Activated CD8-positive, alpha-beta memory T cell treated with anti-CD3 and anti-CD28 coated beads for 24 hours (primary cell): ENCODE data around the gene MAN1A1.
A peak's percentile ranks its signal among the peaks of the same experiment; 100 is the strongest.
"Not testable (repeated sequence)": the region's sequence is repeated elsewhere in the genome, so short reads cannot be mapped to it uniquely, and the experiment has no call there.

Source experiments
- DNase-seq: peaks from one replicate; pipeline ENCODE4 v3.0.0-alpha.2; 2020

Gene MAN1A1

GRCh38 chr6:119349361-119350201, at the start of gene MAN1A1:
Gene MAN1A1 (minus strand): TSS chr6:119349761. CDS start chr6:119349065, 696 bp downstream.
- peak; percentile 97 for DNase-seq

GRCh38 chr6:119395192-119395591, 45.6 kb upstream of the MAN1A1 start:
- no peak for DNase-seq

GRCh38 chr6:119390247-119390793, 40.8 kb upstream of the MAN1A1 start:
- no peak for DNase-seq

GRCh38 chr6:119385994-119386393, 36.4 kb upstream of the MAN1A1 start:
- DNase-seq: no peak

GRCh38 chr6:119384444-119384843, 34.9 kb upstream of the MAN1A1 start:
- DNase-seq: no peak

- no peak for DNase-seq
Observed at GRCh38 chr6:119379809-119380208, 30.2 kb upstream of the MAN1A1 start.

GRCh38 chr6:119377043-119377442, 27.5 kb upstream of the MAN1A1 start:
- DNase-seq: not testable (repeated sequence)

- DNase-seq: no peak
Observed at GRCh38 chr6:119370080-119370479, 20.5 kb upstream of the MAN1A1 start.

- DNase-seq: no peak
Observed at GRCh38 chr6:119368921-119369320, 19.4 kb upstream of the MAN1A1 start.

GRCh38 chr6:119361209-119361608, 11.6 kb upstream of the MAN1A1 start:
- DNase-seq: no peak

GRCh38 chr6:119360262-119360915, 10.8 kb upstream of the MAN1A1 start:
- no peak for DNase-seq

GRCh38 chr6:119355890-119356289, 6.3 kb upstream of the MAN1A1 start:
- DNase-seq: no peak

- no peak for DNase-seq
Observed at GRCh38 chr6:119355157-119355556, 5.6 kb upstream of the MAN1A1 start.

GRCh38 chr6:119353696-119354095, 4.1 kb upstream of the MAN1A1 start:
- DNase-seq: no peak

- no peak for DNase-seq
Observed at GRCh38 chr6:119352001-119352400, 2.4 kb upstream of the MAN1A1 start.

- no peak for DNase-seq
Observed at GRCh38 chr6:119350952-119351372, 1.4 kb upstream of the MAN1A1 start.

GRCh38 chr6:119350202-119350951, 816 bp upstream of the MAN1A1 start:
- peak; percentile 89 for DNase-seq

- DNase-seq: no peak
Observed at GRCh38 chr6:119348748-119349360, 707 bp downstream of the MAN1A1 start.

GRCh38 chr6:119348096-119348747, 1.3 kb downstream of the MAN1A1 start:
- peak; percentile 77 for DNase-seq

- no peak for DNase-seq
Observed at GRCh38 chr6:119347466-119348095, 2.0 kb downstream of the MAN1A1 start.

- no peak for DNase-seq
Observed at GRCh38 chr6:119346936-119347335, 2.6 kb downstream of the MAN1A1 start.

- no peak for DNase-seq
Observed at GRCh38 chr6:119346450-119346849, 3.1 kb downstream of the MAN1A1 start.
